ENCODE results near the gene UQCC5. TPM values are rescaled to one million over a fixed set of nuclear protein-coding genes. Genes with fewer than 3 reads are reported as not detected.

Gene UQCC5
- total and polyA plus RNA-seq, 4 donors, result 4.5 to 14.0 (median 8.1) TPM

GRCh38 chr3:52513281-52513680 is 23.1 kb upstream of the UQCC5 start:
- no peaks in the 10 kb centered on the region for H3K36me3 ChIP-seq (ENCODE audit: control insufficient read depth in 1 of 2, insufficient read depth in 2 of 2, low read length in 1 of 2)
- WGBS, 2 donors, result 91 to 95% methylated on average over 7 of the region's 7 CpGs

DNA sequence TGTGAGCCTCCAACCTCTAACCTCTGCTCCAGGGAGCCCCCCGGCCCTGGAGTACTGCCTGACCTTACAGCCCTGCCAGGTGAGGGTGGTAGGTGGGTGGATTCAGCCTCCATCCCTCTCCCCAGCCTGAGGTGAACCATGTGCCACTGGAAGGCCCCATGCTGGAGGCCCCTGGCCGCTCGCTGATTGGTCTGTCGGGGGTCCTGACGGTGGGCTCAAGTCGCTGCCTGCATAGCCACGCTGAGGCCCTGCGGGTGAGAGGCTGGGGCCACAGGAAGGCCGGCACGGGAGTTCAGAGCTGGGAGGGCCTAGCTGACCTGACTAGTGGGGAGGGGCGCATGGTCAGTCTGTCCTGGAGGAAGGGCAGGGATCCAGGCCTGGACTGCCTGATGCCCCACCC is 21.8 kb upstream of the UQCC5 start:
- H3K27me3 ChIP-seq (ENCODE audit: control insufficient read depth in 1 of 2, insufficient read depth in 2 of 2, low read length in 1 of 2), result no peaks in the 10 kb centered on the region
- DNase-seq (no peak), ATAC-seq (ENCODE audit: low FRiP score) (no peak)
- H3K4me3 ChIP-seq (ENCODE audit: low read length in 2 of 2), result no peak overlapping the region
- no peaks in the 10 kb centered on the region for H3K36me3 ChIP-seq (ENCODE audit: control insufficient read depth in 1 of 2, insufficient read depth in 2 of 2, low read length in 1 of 2)
- no peaks in the 10 kb centered on the region for H3K4me1 ChIP-seq (ENCODE audit: control insufficient read depth in 1 of 2, insufficient read depth in 2 of 2, low read length in 2 of 2)
- intact Hi-C loops (cut with DNase I), result no loop called here
- H3K27ac ChIP-seq (ENCODE audit: low read depth in 1 of 2, low read length in 2 of 2), result no peak overlapping the region
- H3K9me3 ChIP-seq (ENCODE audit: control insufficient read depth, low read length), result no peaks in the 10 kb centered on the region
- 90 to 91% methylated on average over 11 of the region's 11 CpGs for WGBS, 2 donors

More at GRCh38 chr3:52513281-52513680, 23.1 kb upstream of the UQCC5 start:
- ATAC-seq (ENCODE audit: low FRiP score), result no peak
- no peaks in the 10 kb centered on the region for H3K4me1 ChIP-seq (ENCODE audit: control insufficient read depth in 1 of 2, insufficient read depth in 2 of 2, low read length in 2 of 2)
- DNase-seq, result no peak
- H3K27me3 ChIP-seq (ENCODE audit: control insufficient read depth in 1 of 2, insufficient read depth in 2 of 2, low read length in 1 of 2), result no peaks in the 10 kb centered on the region
- H3K9me3 ChIP-seq (ENCODE audit: control insufficient read depth, low read length), result no peaks in the 10 kb centered on the region
- H3K4me3 ChIP-seq (ENCODE audit: low read length in 2 of 2), result no peak overlapping the region
- intact Hi-C loops (cut with DNase I), result no loop called here
- H3K27ac ChIP-seq (ENCODE audit: low read depth in 1 of 2, low read length in 2 of 2), result no peak overlapping the region

- Histone ChIP-seq H3K27me3 (ENCODE audit: control insufficient read depth in 1 of 2, insufficient read depth in 2 of 2, low read length in 1 of 2) (no peaks in the 10 kb centered on the region), H3K9me3 (ENCODE audit: control insufficient read depth, low read length) (no peaks in the 10 kb centered on the region), H3K27ac (ENCODE audit: low read depth in 1 of 2, low read length in 2 of 2) (no peak overlapping the region), H3K4me3 (ENCODE audit: low read length in 2 of 2) (no peak overlapping the region), H3K4me1 (ENCODE audit: control insufficient read depth in 1 of 2, insufficient read depth in 2 of 2, low read length in 2 of 2) (no peaks in the 10 kb centered on the region), H3K36me3 (ENCODE audit: control insufficient read depth in 1 of 2, insufficient read depth in 2 of 2, low read length in 1 of 2) (no peaks in the 10 kb centered on the region)
- ATAC-seq (ENCODE audit: low FRiP score) (no peak), DNase-seq (no peak)
- intact Hi-C loops (cut with DNase I), result no loop called here
- 67 to 68% methylated on average over 6 of the region's 6 CpGs for WGBS, 2 donors
These were observed 21.2 kb upstream of the UQCC5 start for GRCh38 chr3:52515192-52515591.

GRCh38 chr3:52516509-52517195 is 19.8 kb upstream of the UQCC5 start:
- no peaks in the 10 kb centered on the region for H3K36me3 ChIP-seq (ENCODE audit: control insufficient read depth in 1 of 2, insufficient read depth in 2 of 2, low read length in 1 of 2)
- intact Hi-C loops (cut with DNase I), result no loop called here

GRCh38 chr3:52517796-52518722 is 18.3 kb upstream of the UQCC5 start:
- intact Hi-C loops (cut with DNase I), result no loop called here
- no peak for ATAC-seq (ENCODE audit: low FRiP score)

More at GRCh38 chr3:52516509-52517195, 19.8 kb upstream of the UQCC5 start:
- ATAC-seq (ENCODE audit: low FRiP score) (no peak), DNase-seq (no peak)
- Histone ChIP-seq H3K27me3 (ENCODE audit: control insufficient read depth in 1 of 2, insufficient read depth in 2 of 2, low read length in 1 of 2) (no peaks in the 10 kb centered on the region), H3K4me1 (ENCODE audit: control insufficient read depth in 1 of 2, insufficient read depth in 2 of 2, low read length in 2 of 2) (no peaks in the 10 kb centered on the region), H3K4me3 (ENCODE audit: low read length in 2 of 2) (no peak overlapping the region), H3K9me3 (ENCODE audit: control insufficient read depth, low read length) (no peaks in the 10 kb centered on the region), H3K27ac (ENCODE audit: low read depth in 1 of 2, low read length in 2 of 2) (no peak overlapping the region)
- WGBS, 2 donors, result 94% methylated on average over 17 to 19 of the region's 19 CpGs

GRCh38 chr3:52518723-52519444 is 17.5 kb upstream of the UQCC5 start:
- no peak for ATAC-seq (ENCODE audit: low FRiP score)
- no peak overlapping the region for H3K4me3 ChIP-seq (ENCODE audit: low read length in 2 of 2)
- WGBS, 2 donors, result 36 to 39% methylated on average over 43 to 50 of the region's 50 CpGs
- no peaks in the 10 kb centered on the region for H3K4me1 ChIP-seq (ENCODE audit: control insufficient read depth in 1 of 2, insufficient read depth in 2 of 2, low read length in 2 of 2)
- intact Hi-C loops (cut with DNase I), result no loop called here
- H3K9me3 ChIP-seq (ENCODE audit: control insufficient read depth, low read length), result no peaks in the 10 kb centered on the region
- no peak for DNase-seq
- H3K27ac ChIP-seq (ENCODE audit: low read depth in 1 of 2, low read length in 2 of 2), result no peak overlapping the region
- no peaks in the 10 kb centered on the region for H3K27me3 ChIP-seq (ENCODE audit: control insufficient read depth in 1 of 2, insufficient read depth in 2 of 2, low read length in 1 of 2)
- H3K36me3 ChIP-seq (ENCODE audit: control insufficient read depth in 1 of 2, insufficient read depth in 2 of 2, low read length in 1 of 2), result no peaks in the 10 kb centered on the region

More at GRCh38 chr3:52517796-52518722, 18.3 kb upstream of the UQCC5 start:
- Histone ChIP-seq H3K27ac (ENCODE audit: low read depth in 1 of 2, low read length in 2 of 2) (no peak overlapping the region), H3K36me3 (ENCODE audit: control insufficient read depth in 1 of 2, insufficient read depth in 2 of 2, low read length in 1 of 2) (no peaks in the 10 kb centered on the region), H3K9me3 (ENCODE audit: control insufficient read depth, low read length) (no peaks in the 10 kb centered on the region), H3K4me1 (ENCODE audit: control insufficient read depth in 1 of 2, insufficient read depth in 2 of 2, low read length in 2 of 2) (no peaks in the 10 kb centered on the region), H3K27me3 (ENCODE audit: control insufficient read depth in 1 of 2, insufficient read depth in 2 of 2, low read length in 1 of 2) (no peaks in the 10 kb centered on the region), H3K4me3 (ENCODE audit: low read length in 2 of 2) (no peak overlapping the region)
- 83 to 85% methylated on average over 25 of the region's 25 CpGs for WGBS, 2 donors
- no peak for DNase-seq

DNA sequence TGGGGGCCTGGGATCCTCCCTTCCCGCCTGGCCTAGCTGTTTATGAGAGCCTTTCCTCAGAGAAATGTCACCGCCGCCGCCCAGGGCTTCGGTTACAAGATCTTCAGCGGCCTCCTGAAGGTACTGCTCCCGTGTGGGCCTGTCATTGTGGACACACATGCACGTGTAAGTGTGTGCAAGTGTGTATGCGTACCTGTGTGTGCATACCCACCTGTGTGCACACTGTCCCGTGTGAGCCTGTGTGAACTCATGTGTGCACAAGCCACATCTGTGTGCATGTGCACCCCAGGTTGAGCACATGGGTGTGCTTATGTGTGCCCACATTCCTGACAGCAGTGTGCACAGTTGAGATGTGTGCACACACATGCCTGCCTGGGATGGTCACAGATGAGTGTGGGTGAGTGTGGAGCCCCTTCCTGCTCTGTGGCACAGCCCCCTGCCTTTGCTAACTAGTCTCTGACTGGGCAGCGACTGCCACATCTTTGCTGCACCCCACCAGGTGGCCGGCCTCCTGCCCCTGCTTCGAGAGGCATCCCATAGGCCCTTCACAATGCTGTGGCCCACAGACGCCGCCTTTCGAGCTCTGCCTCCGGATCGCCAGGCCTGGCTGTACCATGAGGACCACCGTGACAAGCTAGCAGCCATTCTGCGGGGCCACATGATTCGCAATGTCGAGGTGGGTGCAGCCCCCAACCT is 16.8 kb upstream of the UQCC5 start:
- Histone ChIP-seq H3K36me3 (ENCODE audit: control insufficient read depth in 1 of 2, insufficient read depth in 2 of 2, low read length in 1 of 2) (no peaks in the 10 kb centered on the region), H3K27ac (ENCODE audit: low read depth in 1 of 2, low read length in 2 of 2) (no peak overlapping the region), H3K4me3 (ENCODE audit: low read length in 2 of 2) (no peak overlapping the region), H3K4me1 (ENCODE audit: control insufficient read depth in 1 of 2, insufficient read depth in 2 of 2, low read length in 2 of 2) (no peaks in the 10 kb centered on the region), H3K9me3 (ENCODE audit: control insufficient read depth, low read length) (no peaks in the 10 kb centered on the region), H3K27me3 (ENCODE audit: control insufficient read depth in 1 of 2, insufficient read depth in 2 of 2, low read length in 1 of 2) (no peaks in the 10 kb centered on the region)
- WGBS, 2 donors, result 92 to 93% methylated on average over 22 of the region's 22 CpGs
- ATAC-seq (ENCODE audit: low FRiP score), result no peak
- intact Hi-C loops (cut with DNase I), result no loop called here
- no peak for DNase-seq

DNA sequence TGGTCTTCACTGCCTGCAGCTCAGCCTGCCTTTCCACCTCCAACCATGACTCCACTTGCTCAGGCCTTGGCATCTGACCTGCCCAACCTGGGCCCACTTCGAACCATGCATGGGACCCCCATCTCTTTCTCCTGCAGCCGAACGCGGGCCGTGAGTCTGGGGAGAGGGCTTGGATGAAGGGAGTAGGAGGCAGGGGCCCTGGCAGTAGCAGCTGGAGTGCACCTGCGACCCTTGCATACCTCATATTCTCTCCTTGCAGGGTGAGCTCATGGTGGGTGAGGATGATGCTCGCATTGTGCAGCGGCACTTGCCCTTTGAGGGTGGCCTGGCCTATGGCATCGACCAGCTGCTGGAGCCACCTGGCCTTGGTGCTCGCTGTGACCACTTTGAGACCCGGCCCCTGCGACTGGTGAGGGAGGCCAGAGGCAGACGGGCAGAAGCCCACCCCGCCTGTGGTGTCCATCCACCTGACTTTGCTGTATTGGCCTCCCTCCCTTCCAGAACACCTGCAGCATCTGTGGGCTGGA is 16.2 kb upstream of the UQCC5 start:
- H3K9me3 ChIP-seq (ENCODE audit: control insufficient read depth, low read length), result no peaks in the 10 kb centered on the region
- 96 to 98% methylated on average over 14 of the region's 14 CpGs for WGBS, 2 donors
- H3K4me1 ChIP-seq (ENCODE audit: control insufficient read depth in 1 of 2, insufficient read depth in 2 of 2, low read length in 2 of 2), result no peaks in the 10 kb centered on the region
- ATAC-seq (ENCODE audit: low FRiP score) (no peak), DNase-seq (no peak)
- no peaks in the 10 kb centered on the region for H3K27me3 ChIP-seq (ENCODE audit: control insufficient read depth in 1 of 2, insufficient read depth in 2 of 2, low read length in 1 of 2)
- H3K4me3 ChIP-seq (ENCODE audit: low read length in 2 of 2), result no peak overlapping the region
- H3K36me3 ChIP-seq (ENCODE audit: control insufficient read depth in 1 of 2, insufficient read depth in 2 of 2, low read length in 1 of 2), result no peaks in the 10 kb centered on the region
- no peak overlapping the region for H3K27ac ChIP-seq (ENCODE audit: low read depth in 1 of 2, low read length in 2 of 2)
- intact Hi-C loops (cut with DNase I), result no loop called here
